Vagina (tissue), 2 donors: ENCODE measurements around the gene ARHGAP26.

Experiments used
- CTCF ChIP-seq, 3 experiments: fragments of 450-650 bp in 2 of 3; fragments of 200-600 bp in 1 of 3; sonication (generic) in 1 of 3; IDR thresholded peaks; one replicate each; pipeline ENCODE4 v1.5.1; 2017 to 2019; ENCODE audit warnings: antibody characterized with exemption in 3 of 3, mild to moderate bottlenecking in 2 of 3, moderate library complexity in 2 of 3
- POLR2A ChIP-seq, 2 donors: fragments of 450-650 bp; IDR thresholded peaks; one replicate each; pipeline ENCODE4 v1.6.1; 2017; ENCODE audit warnings: antibody characterized with exemption in 2 of 2, mild to moderate bottlenecking in 2 of 2, moderate library complexity in 2 of 2

DNA sequence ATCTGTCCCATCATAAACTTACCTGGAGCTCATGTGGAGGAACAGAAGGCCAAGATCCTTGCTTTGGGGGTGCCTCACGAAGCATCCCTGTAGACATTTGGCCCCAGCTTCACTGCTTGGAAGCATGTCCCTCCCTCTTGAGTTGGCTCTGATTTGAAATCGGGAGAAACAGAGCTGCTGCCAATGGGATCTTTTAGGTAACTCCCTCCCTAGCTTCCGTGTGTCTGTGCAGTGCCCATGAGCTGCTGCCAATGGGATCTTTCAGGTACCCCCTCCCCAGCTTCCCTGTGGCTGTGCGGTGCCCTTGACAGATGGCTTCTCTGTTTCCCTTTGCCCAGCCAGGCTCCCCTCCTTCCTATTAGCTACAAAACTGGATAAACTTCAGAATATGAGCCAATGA is 455.3 kb downstream of the ARHGAP26 start:
- TF ChIP-seq CTCF (IDR thresholded peaks at IDR 0.05) (no peak), POLR2A (IDR thresholded peaks at IDR 0.05) (no peak)
